WI38 (cell line): ENCODE results near the gene ABLIM3.
"Not testable (repeated sequence)": the region's sequence is repeated elsewhere in the genome, so short reads cannot be mapped to it uniquely, and the experiment has no call there.

Experiments
- H3K4me3 ChIP-seq: 2 replicates; pipeline ENCODE4 v1.5.1; 2011; ENCODE audit warnings: low read depth, mild to moderate bottlenecking, control low read depth, low read length
- TF ChIP-seq, protein P1 (sequence below): IDR thresholded peaks from 2 replicates; pipeline ENCODE4 v1.5.1; 2012; ENCODE audit warnings: low read depth, mild to moderate bottlenecking, control low read depth, low read length

Gene ABLIM3

GRCh38 chr5:149175346-149176105 lies 34.2 kb downstream of the ABLIM3 start:
- TF ChIP-seq, protein P1, sequence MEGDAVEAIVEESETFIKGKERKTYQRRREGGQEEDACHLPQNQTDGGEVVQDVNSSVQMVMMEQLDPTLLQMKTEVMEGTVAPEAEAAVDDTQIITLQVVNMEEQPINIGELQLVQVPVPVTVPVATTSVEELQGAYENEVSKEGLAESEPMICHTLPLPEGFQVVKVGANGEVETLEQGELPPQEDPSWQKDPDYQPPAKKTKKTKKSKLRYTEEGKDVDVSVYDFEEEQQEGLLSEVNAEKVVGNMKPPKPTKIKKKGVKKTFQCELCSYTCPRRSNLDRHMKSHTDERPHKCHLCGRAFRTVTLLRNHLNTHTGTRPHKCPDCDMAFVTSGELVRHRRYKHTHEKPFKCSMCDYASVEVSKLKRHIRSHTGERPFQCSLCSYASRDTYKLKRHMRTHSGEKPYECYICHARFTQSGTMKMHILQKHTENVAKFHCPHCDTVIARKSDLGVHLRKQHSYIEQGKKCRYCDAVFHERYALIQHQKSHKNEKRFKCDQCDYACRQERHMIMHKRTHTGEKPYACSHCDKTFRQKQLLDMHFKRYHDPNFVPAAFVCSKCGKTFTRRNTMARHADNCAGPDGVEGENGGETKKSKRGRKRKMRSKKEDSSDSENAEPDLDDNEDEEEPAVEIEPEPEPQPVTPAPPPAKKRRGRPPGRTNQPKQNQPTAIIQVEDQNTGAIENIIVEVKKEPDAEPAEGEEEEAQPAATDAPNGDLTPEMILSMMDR = no peak

GRCh38 chr5:149177339-149177843 lies 36.1 kb downstream of the ABLIM3 start:
- H3K4me3 ChIP-seq = no peak overlapping the region
- TF ChIP-seq, protein P1 = no peak

More at GRCh38 chr5:149175346-149176105, 34.2 kb downstream of the ABLIM3 start:
- H3K4me3 ChIP-seq = no peak overlapping the region

DNA sequence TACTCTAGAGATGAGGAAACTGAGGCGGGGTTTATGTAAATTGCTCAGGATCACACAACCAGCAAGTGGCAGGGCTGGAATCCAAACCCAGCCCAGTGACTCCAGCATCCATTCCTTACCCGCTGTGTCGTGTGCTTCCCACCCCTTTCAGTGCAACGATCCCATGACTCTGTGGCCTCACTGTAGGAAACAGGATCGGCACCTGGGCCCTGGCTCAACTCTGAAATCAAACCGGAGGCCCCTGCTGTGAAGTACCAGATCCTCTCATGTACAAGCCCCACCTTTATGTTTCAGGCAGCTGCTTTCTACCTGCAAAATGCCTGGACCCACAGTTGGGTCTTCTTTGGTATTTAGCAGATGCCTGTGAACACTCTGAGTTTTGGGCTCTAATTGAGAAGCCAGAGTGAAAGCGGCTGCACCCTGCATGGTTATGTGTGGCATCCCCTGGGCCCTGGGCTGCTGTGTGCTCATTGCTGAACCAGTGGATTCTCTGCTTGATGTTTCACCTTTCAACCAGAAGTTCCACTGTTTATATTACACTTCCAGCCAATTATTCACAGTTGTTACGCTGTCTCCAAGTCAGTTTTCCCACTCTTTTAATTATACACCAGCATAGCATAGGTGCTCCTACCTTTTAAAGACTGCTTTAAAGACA lies 36.7 kb downstream of the ABLIM3 start:
- TF ChIP-seq, protein P1 = no peak
- H3K4me3 ChIP-seq = no peak overlapping the region

DNA sequence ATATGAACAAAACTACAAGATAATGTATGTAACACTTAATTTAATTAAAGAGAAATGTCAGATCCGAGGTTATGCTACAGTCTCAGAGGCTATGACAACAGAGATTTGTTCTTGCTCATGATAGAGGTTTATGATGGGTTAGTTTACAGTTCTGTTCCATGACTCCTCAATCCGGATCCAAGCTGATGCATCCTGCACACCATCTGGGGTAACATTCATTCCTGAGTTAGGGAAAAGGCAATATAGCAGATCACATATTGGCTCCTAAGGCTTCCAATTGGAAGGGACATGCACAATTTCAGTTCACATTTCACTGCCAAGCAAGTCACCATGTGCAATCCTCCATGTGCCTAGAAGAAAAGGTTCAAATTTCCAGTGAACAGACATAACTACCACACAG lies 40.4 kb downstream of the ABLIM3 start:
- H3K4me3 ChIP-seq = no peak overlapping the region
- TF ChIP-seq, protein P1 = no peak

DNA sequence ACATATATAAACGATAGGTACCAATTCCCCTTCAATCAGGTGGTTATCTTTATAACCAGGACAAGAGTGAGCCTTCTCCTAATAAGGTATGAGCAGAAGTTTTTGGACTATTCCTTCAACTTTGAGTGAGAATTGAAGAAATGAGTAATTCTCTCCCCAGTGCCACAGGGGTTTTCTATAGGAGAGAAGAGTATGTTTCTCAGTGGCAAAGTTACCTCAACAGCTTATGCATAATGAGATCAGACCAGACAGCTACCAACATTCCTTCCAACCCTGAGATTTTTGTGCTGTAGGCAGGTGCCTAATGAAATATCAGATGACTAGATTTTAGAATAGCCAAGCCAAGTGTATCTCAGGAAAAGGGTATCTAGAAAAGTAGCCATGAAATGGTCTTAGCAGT lies 40.9 kb downstream of the ABLIM3 start:
- TF ChIP-seq, protein P1 = no peak

DNA sequence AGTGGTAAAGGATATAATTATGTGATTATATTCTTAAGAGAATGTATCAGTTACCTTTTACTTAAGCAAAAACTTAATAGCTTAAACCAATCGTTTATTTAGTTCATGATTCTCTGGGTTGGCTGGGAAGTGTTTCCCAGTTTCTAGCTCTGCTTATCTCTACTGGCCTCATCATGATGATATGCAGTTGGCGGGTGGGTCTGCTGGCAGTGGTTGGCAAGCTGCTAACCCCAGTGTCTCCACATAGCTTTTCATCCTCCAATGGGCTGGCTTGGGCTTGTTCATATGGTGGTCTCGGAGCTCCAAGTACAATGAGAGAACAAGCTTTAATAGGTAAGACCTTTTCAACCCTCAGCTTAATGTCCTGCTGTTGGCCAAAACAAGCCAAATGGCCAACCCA lies 43.8 kb downstream of the ABLIM3 start:
- H3K4me3 ChIP-seq = no peak overlapping the region
- TF ChIP-seq, protein P1 = no peak

More for the DNA sequence above, 40.9 kb downstream of the ABLIM3 start:
- H3K4me3 ChIP-seq = no peak overlapping the region

GRCh38 chr5:149186506-149186905 lies 45.2 kb downstream of the ABLIM3 start:
- TF ChIP-seq, protein P1 = no peak
- H3K4me3 ChIP-seq = no peak overlapping the region

- not testable (repeated sequence) for H3K4me3 ChIP-seq
These were observed 46.3 kb downstream of the ABLIM3 start for GRCh38 chr5:149187617-149188016.
